GM23248 (cell line): ENCODE measurements around the gene ZFY.

Experiments
- EZH2 ChIP-seq: fragments of 200-600 bp; sonication (generic); IDR thresholded peaks from 2 replicates; pipeline ENCODE4 v1.6.1; 2018; ENCODE audit warnings: antibody characterized with exemption, mild to moderate bottlenecking; ENCODE audit not compliant: insufficient read depth, poor library complexity, severe bottlenecking
- EZH2phosphoT487 ChIP-seq: fragments of 200-600 bp; sonication (generic); IDR thresholded peaks from 2 replicates; pipeline ENCODE4 v1.6.1; 2018; ENCODE audit warnings: antibody characterized with exemption, moderate library complexity, mild to moderate bottlenecking, low read depth; ENCODE audit not compliant: insufficient read depth

DNA sequence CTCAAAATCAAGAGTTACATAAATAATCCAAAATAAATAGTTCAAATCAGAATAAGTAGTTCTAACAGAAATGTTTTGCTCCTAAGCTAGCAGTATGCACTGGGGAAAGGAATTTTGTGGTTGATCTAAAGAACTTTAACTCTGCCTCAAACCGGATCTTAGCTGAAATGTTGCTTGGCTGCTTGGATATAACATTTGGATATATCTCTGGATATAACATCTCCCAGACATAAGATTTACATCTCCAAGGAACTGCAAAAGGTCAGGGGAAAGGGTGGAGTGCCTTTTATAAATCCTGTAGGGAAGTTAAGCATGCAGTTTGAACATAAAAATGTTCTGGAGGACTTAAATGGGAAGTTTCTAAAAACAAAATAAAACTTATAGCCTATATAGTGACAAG lies 83.4 kb downstream of the ZFY start:
- TF ChIP-seq EZH2 (no peak), EZH2phosphoT487 (no peak)
